Measurements from ENCODE around the gene CAPN1.
"Not testable (repeated sequence)": the region's sequence is repeated elsewhere in the genome, so short reads cannot be mapped to it uniquely, and the experiment has no call there.

GRCh38 chr11:65174571-65175010, 7.1 kb upstream of the CAPN1 start:
- not testable (repeated sequence) for TF ChIP-seq CTCF, POLR2A (IDR thresholded peaks at IDR 0.05)

Data from right lobe of liver (tissue), 4 donors.